Measurements from ENCODE around the gene PCSK9.

Gene PCSK9

GRCh38 chr1:55044617-55045397, 5.5 kb downstream of the PCSK9 start:
- TF ChIP-seq POLR2AphosphoS5 (IDR thresholded peaks at IDR 0.05; ENCODE audit: borderline replicate concordance, low read depth, low read length) (no peak), EZH2 (IDR thresholded peaks at IDR 0.05) (no peak), FOXP2 (optimal IDR thresholded peaks at IDR 0.05; ENCODE audit: control extremely low read depth, extremely low read length, insufficient read depth) (no peak)

GRCh38 chr1:55045430-55045829, 6.1 kb downstream of the PCSK9 start:
- Histone ChIP-seq H3K27ac (no peak overlapping the region), H3K9me3 (ENCODE audit: low read depth, low read length) (no peaks in the 10 kb centered on the region), H3K4me3 (no peak overlapping the region), H3K36me3 (ENCODE audit: insufficient read depth, low read length) (peaks cover 17% of the 10 kb centered on the region; the same call in 1 of the 2 replicates), H3K9ac (ENCODE audit: insufficient read length) (no peak overlapping the region)
- no peak for TF ChIP-seq FOXP2 (optimal IDR thresholded peaks at IDR 0.05; ENCODE audit: control extremely low read depth, extremely low read length, insufficient read depth)
- no peak for TF ChIP-seq POLR2AphosphoS5 (IDR thresholded peaks at IDR 0.05; ENCODE audit: borderline replicate concordance, low read depth, low read length)
- no peak for TF ChIP-seq EZH2 (IDR thresholded peaks at IDR 0.05)
- DNase-seq (ENCODE audit: low read depth, low spot score), result no peak

More at GRCh38 chr1:55044617-55045397, 5.5 kb downstream of the PCSK9 start:
- H3K36me3 ChIP-seq (ENCODE audit: insufficient read depth, low read length), result peaks cover 17% of the 10 kb centered on the region; the same call in 1 of the 2 replicates
- no peak overlapping the region for H3K9ac ChIP-seq (ENCODE audit: insufficient read length)
- H3K27ac ChIP-seq, result no peak overlapping the region
- H3K4me3 ChIP-seq, result no peak overlapping the region
- DNase-seq (ENCODE audit: low read depth, low spot score), result no peak
- no peaks in the 10 kb centered on the region for H3K9me3 ChIP-seq (ENCODE audit: low read depth, low read length)

GRCh38 chr1:55046871-55047270, 7.5 kb downstream of the PCSK9 start:
- peaks cover 17% of the 10 kb centered on the region; the same call in 1 of the 2 replicates for H3K36me3 ChIP-seq (ENCODE audit: insufficient read depth, low read length)
- H3K9ac ChIP-seq (ENCODE audit: insufficient read length), result no peak overlapping the region
- H3K27ac ChIP-seq, result no peak overlapping the region
- no peak for DNase-seq (ENCODE audit: low read depth, low spot score)
- no peaks in the 10 kb centered on the region for H3K9me3 ChIP-seq (ENCODE audit: low read depth, low read length)
- TF ChIP-seq EZH2 (IDR thresholded peaks at IDR 0.05) (no peak), POLR2AphosphoS5 (IDR thresholded peaks at IDR 0.05; ENCODE audit: borderline replicate concordance, low read depth, low read length) (no peak), FOXP2 (optimal IDR thresholded peaks at IDR 0.05; ENCODE audit: control extremely low read depth, extremely low read length, insufficient read depth) (no peak)
- H3K4me3 ChIP-seq, result no peak overlapping the region

GRCh38 chr1:55047611-55048010, 8.3 kb downstream of the PCSK9 start:
- Histone ChIP-seq H3K9me3 (ENCODE audit: low read depth, low read length) (no peaks in the 10 kb centered on the region), H3K27ac (no peak overlapping the region), H3K36me3 (ENCODE audit: insufficient read depth, low read length) (peaks cover 17% of the 10 kb centered on the region; the same call in 1 of the 2 replicates), H3K9ac (ENCODE audit: insufficient read length) (no peak overlapping the region), H3K4me3 (no peak overlapping the region)
- no peak for TF ChIP-seq EZH2 (IDR thresholded peaks at IDR 0.05)
- no peak for TF ChIP-seq POLR2AphosphoS5 (IDR thresholded peaks at IDR 0.05; ENCODE audit: borderline replicate concordance, low read depth, low read length)
- TF ChIP-seq FOXP2 (optimal IDR thresholded peaks at IDR 0.05; ENCODE audit: control extremely low read depth, extremely low read length, insufficient read depth), result no peak
- no peak for DNase-seq (ENCODE audit: low read depth, low spot score)

- Histone ChIP-seq H3K36me3 (ENCODE audit: insufficient read depth, low read length) (peaks cover 16% of the 10 kb centered on the region; the same call in 1 of the 2 replicates), H3K9ac (ENCODE audit: insufficient read length) (no peak overlapping the region), H3K4me3 (no peak overlapping the region), H3K9me3 (ENCODE audit: low read depth, low read length) (no peaks in the 10 kb centered on the region), H3K27ac (no peak overlapping the region)
- TF ChIP-seq POLR2AphosphoS5 (IDR thresholded peaks at IDR 0.05; ENCODE audit: borderline replicate concordance, low read depth, low read length) (no peak), FOXP2 (optimal IDR thresholded peaks at IDR 0.05; ENCODE audit: control extremely low read depth, extremely low read length, insufficient read depth) (no peak), EZH2 (IDR thresholded peaks at IDR 0.05) (no peak)
- DNase-seq (ENCODE audit: low read depth, low spot score), result no peak
These were observed 9.3 kb downstream of the PCSK9 start for GRCh38 chr1:55048453-55049270.

- no peaks in the 10 kb centered on the region for H3K9me3 ChIP-seq (ENCODE audit: low read depth, low read length)
- DNase-seq (ENCODE audit: low read depth, low spot score), result no peak
- H3K9ac ChIP-seq (ENCODE audit: insufficient read length), result no peak overlapping the region
- H3K27ac ChIP-seq, result no peak overlapping the region
- TF ChIP-seq FOXP2 (optimal IDR thresholded peaks at IDR 0.05; ENCODE audit: control extremely low read depth, extremely low read length, insufficient read depth), result no peak
- TF ChIP-seq EZH2 (IDR thresholded peaks at IDR 0.05), result no peak
- no peak for TF ChIP-seq POLR2AphosphoS5 (IDR thresholded peaks at IDR 0.05; ENCODE audit: borderline replicate concordance, low read depth, low read length)
- H3K36me3 ChIP-seq (ENCODE audit: insufficient read depth, low read length), result peaks cover 10% of the 10 kb centered on the region; the same call in 1 of the 2 replicates
- no peak overlapping the region for H3K4me3 ChIP-seq
These were observed 10.0 kb downstream of the PCSK9 start for GRCh38 chr1:55049271-55049913.

- DNase-seq (ENCODE audit: low read depth, low spot score), result no peak
- Histone ChIP-seq H3K9me3 (ENCODE audit: low read depth, low read length) (no peaks in the 10 kb centered on the region), H3K36me3 (ENCODE audit: insufficient read depth, low read length) (peaks cover 5% of the 10 kb centered on the region; the same call in 1 of the 2 replicates), H3K9ac (ENCODE audit: insufficient read length) (no peak overlapping the region), H3K4me3 (no peak overlapping the region), H3K27ac (no peak overlapping the region)
- TF ChIP-seq FOXP2 (optimal IDR thresholded peaks at IDR 0.05; ENCODE audit: control extremely low read depth, extremely low read length, insufficient read depth), result no peak
- no peak for TF ChIP-seq EZH2 (IDR thresholded peaks at IDR 0.05)
- no peak for TF ChIP-seq POLR2AphosphoS5 (IDR thresholded peaks at IDR 0.05; ENCODE audit: borderline replicate concordance, low read depth, low read length)
These were observed 10.5 kb downstream of the PCSK9 start for GRCh38 chr1:55049914-55050278.

- Histone ChIP-seq H3K36me3 (ENCODE audit: insufficient read depth, low read length) (peaks cover 4% of the 10 kb centered on the region; the same call in 1 of the 2 replicates), H3K9me3 (ENCODE audit: low read depth, low read length) (no peaks in the 10 kb centered on the region), H3K9ac (ENCODE audit: insufficient read length) (no peak overlapping the region), H3K4me3 (no peak overlapping the region), H3K27ac (no peak overlapping the region)
- peak; percentile 10 for DNase-seq (ENCODE audit: low read depth, low spot score)
- no peak for TF ChIP-seq FOXP2 (optimal IDR thresholded peaks at IDR 0.05; ENCODE audit: control extremely low read depth, extremely low read length, insufficient read depth)
- no peak for TF ChIP-seq EZH2 (IDR thresholded peaks at IDR 0.05)
- TF ChIP-seq POLR2AphosphoS5 (IDR thresholded peaks at IDR 0.05; ENCODE audit: borderline replicate concordance, low read depth, low read length), result no peak
These were observed 10.9 kb downstream of the PCSK9 start for GRCh38 chr1:55050283-55050682.

Measured in SK-N-MC (cell line).